ENCODE measurements around the gene SLC25A29.

SLC25A29 gene

GRCh38 chr14:100325958-100326357, 19.7 kb upstream of the SLC25A29 start:
- TF ChIP-seq SIN3A (IDR thresholded peaks at IDR 0.05; ENCODE audit: borderline replicate concordance, insufficient read depth, low read length) (no peak), POLR2AphosphoS5 (IDR thresholded peaks at IDR 0.05; ENCODE audit: low read depth, low read length) (no peak), TAF1 (IDR thresholded peaks at IDR 0.05; ENCODE audit: borderline replicate concordance, insufficient read depth, low read length) (no peak)

DNA sequence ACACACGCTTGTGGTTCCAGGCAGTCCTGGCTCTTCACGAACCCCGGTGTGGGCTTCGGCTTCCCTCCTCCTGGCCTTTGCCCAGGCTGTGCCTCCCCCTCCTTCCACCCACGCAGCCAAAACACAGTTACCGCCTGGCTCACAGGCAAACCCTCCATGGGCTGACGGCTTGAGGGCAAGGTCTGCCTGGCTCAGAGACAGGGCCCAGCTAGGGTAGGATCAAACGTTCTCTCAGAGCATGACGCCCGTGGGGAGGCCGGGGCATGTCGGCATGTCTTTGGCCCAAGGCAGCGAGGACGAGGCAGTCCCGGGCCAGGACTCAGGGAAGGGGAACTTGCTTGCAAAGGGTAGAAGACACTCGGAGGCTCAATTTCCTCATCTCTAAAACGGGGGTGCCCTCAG, 19.0 kb upstream of the SLC25A29 start:
- TF ChIP-seq, protein P1, sequence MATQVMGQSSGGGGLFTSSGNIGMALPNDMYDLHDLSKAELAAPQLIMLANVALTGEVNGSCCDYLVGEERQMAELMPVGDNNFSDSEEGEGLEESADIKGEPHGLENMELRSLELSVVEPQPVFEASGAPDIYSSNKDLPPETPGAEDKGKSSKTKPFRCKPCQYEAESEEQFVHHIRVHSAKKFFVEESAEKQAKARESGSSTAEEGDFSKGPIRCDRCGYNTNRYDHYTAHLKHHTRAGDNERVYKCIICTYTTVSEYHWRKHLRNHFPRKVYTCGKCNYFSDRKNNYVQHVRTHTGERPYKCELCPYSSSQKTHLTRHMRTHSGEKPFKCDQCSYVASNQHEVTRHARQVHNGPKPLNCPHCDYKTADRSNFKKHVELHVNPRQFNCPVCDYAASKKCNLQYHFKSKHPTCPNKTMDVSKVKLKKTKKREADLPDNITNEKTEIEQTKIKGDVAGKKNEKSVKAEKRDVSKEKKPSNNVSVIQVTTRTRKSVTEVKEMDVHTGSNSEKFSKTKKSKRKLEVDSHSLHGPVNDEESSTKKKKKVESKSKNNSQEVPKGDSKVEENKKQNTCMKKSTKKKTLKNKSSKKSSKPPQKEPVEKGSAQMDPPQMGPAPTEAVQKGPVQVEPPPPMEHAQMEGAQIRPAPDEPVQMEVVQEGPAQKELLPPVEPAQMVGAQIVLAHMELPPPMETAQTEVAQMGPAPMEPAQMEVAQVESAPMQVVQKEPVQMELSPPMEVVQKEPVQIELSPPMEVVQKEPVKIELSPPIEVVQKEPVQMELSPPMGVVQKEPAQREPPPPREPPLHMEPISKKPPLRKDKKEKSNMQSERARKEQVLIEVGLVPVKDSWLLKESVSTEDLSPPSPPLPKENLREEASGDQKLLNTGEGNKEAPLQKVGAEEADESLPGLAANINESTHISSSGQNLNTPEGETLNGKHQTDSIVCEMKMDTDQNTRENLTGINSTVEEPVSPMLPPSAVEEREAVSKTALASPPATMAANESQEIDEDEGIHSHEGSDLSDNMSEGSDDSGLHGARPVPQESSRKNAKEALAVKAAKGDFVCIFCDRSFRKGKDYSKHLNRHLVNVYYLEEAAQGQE (IDR thresholded peaks at IDR 0.05; ENCODE audit: insufficient read depth in 1 of 2, low read depth in 2 of 2, low read length in 2 of 2), result no peak
- TF ChIP-seq SIN3A (IDR thresholded peaks at IDR 0.05; ENCODE audit: borderline replicate concordance, insufficient read depth, low read length) (no peak), TAF1 (IDR thresholded peaks at IDR 0.05; ENCODE audit: borderline replicate concordance, insufficient read depth, low read length) (no peak), FOXP2 (optimal IDR thresholded peaks at IDR 0.05; ENCODE audit: borderline replicate concordance, extremely low read depth, extremely low read length, insufficient read depth) (no peak), POLR2AphosphoS5 (IDR thresholded peaks at IDR 0.05; ENCODE audit: low read depth, low read length) (no peak)

DNA sequence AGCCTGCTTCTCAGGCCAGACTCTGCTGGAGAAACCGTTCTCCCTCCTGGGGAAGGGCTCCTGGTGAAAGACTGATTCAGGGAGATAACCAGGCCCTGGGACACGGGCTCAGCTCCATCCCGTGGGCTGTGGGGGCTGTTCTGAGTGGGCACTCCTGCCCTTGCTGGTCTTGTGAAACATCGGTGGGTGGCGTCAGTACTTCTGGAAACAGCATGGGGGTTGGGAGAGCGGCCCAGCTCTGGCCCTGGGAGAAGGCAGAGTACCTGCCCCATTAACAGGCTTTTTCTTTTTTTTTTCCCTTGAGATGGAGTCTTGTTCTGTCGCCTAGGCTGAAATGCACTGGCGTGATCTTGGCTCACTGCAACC, 17.7 kb upstream of the SLC25A29 start:
- TF ChIP-seq SIN3A (IDR thresholded peaks at IDR 0.05; ENCODE audit: borderline replicate concordance, insufficient read depth, low read length), result no peak

- TF ChIP-seq POLR2AphosphoS5 (IDR thresholded peaks at IDR 0.05; ENCODE audit: low read depth, low read length) (no peak), SIN3A (IDR thresholded peaks at IDR 0.05; ENCODE audit: borderline replicate concordance, insufficient read depth, low read length) (no peak), FOXP2 (optimal IDR thresholded peaks at IDR 0.05; ENCODE audit: borderline replicate concordance, extremely low read depth, extremely low read length, insufficient read depth) (no peak), TAF1 (IDR thresholded peaks at IDR 0.05; ENCODE audit: borderline replicate concordance, insufficient read depth, low read length) (no peak)
- TF ChIP-seq, protein P1 (IDR thresholded peaks at IDR 0.05; ENCODE audit: insufficient read depth in 1 of 2, low read depth in 2 of 2, low read length in 2 of 2), result no peak
These were observed 17.1 kb upstream of the SLC25A29 start, which contains the start of gene SLC25A47 for GRCh38 chr14:100323121-100323941. Gene SLC25A47, plus strand, starts transcription at chr14:100323339. Its CDS starts 76 bp downstream, at chr14:100323415.

GRCh38 chr14:100322138-100322957, 16.1 kb upstream of the SLC25A29 start:
- TF ChIP-seq FOXP2 (optimal IDR thresholded peaks at IDR 0.05; ENCODE audit: borderline replicate concordance, extremely low read depth, extremely low read length, insufficient read depth), result no peak
- no peak for TF ChIP-seq TAF1 (IDR thresholded peaks at IDR 0.05; ENCODE audit: borderline replicate concordance, insufficient read depth, low read length)
- TF ChIP-seq SIN3A (IDR thresholded peaks at IDR 0.05; ENCODE audit: borderline replicate concordance, insufficient read depth, low read length), result no peak
- TF ChIP-seq, protein P1 (IDR thresholded peaks at IDR 0.05; ENCODE audit: insufficient read depth in 1 of 2, low read depth in 2 of 2, low read length in 2 of 2), result no peak
- no peak for TF ChIP-seq POLR2AphosphoS5 (IDR thresholded peaks at IDR 0.05; ENCODE audit: low read depth, low read length)
